HEK293 (cell line): Measurements from ENCODE around the gene ABR.

Experiments used
- CTCF ChIA-PET: fragments of 350-600 bp; formaldehyde crosslinking; extraction: SDS; loops from one replicate; lab custom pipeline; 2021; ENCODE audit warnings: antibody characterized with exemption; lab: Yijun Ruan, JAX
- POLR2A ChIA-PET: fragments of 300-600 bp; formaldehyde crosslinking; extraction: SDS; loops from one replicate; lab custom pipeline; 2020; ENCODE audit warnings: antibody characterized with exemption, inconsistent platforms; lab: Yijun Ruan, JAX
- H3K27ac ChIP-seq: fragments of 200-500 bp; sonication (Bioruptor generic); 2 replicates; pipeline ENCODE4 v1.5.1; 2014; ENCODE audit warnings: low read depth, low read length, control low read depth, inconsistent platforms; ENCODE audit errors: extremely low read depth
- H3K36me3 ChIP-seq, 2 experiments: fragments of 200-500 bp in 1 of 2; sonication (Bioruptor generic) in 1 of 2; 1 replicate in 1 of 2; 2 replicates in 1 of 2; pipeline ENCODE4 v1.5.1; 2014 to 2017; ENCODE audit warnings: inconsistent platforms in 2 of 2, low read length in 2 of 2; ENCODE audit not compliant: control insufficient read depth in 2 of 2, insufficient read depth in 1 of 2
- H3K4me1 ChIP-seq: fragments of 200-500 bp; sonication (Bioruptor generic); 2 replicates; pipeline ENCODE4 v1.5.1; 2014; ENCODE audit warnings: mild to moderate bottlenecking, low read length, inconsistent platforms; ENCODE audit not compliant: control insufficient read depth, insufficient read depth
- H3K4me3 ChIP-seq: 2 replicates; pipeline ENCODE4 v1.5.1; 2011; ENCODE audit warnings: low read depth, mild to moderate bottlenecking, control low read depth, low read length, moderate library complexity
- H3K9me3 ChIP-seq: fragments of 200-500 bp; sonication (Bioruptor generic); 2 replicates; pipeline ENCODE4 v1.5.1; 2014; ENCODE audit warnings: low read depth, low read length, inconsistent platforms; ENCODE audit not compliant: control insufficient read depth, insufficient read depth
- GLIS2 ChIP-seq: fragments of 450-650 bp; formaldehyde crosslinking; IDR thresholded peaks from 2 replicates; pipeline ENCODE4 v1.5.1; 2016; ENCODE audit warnings: missing biosample characterization, missing genetic modification characterization
- KLF10 ChIP-seq: fragments of 450-650 bp; IDR thresholded peaks from 2 replicates; pipeline ENCODE4 v1.5.1; 2018; ENCODE audit warnings: missing biosample characterization, mild to moderate bottlenecking, missing genetic modification characterization
- OSR2 ChIP-seq: fragments of 450-650 bp; formaldehyde crosslinking; IDR thresholded peaks from 2 replicates; pipeline ENCODE4 v1.5.1; 2016; ENCODE audit warnings: missing biosample characterization, missing genetic modification characterization
- OVOL3 ChIP-seq: fragments of 450-650 bp; formaldehyde crosslinking; IDR thresholded peaks from 2 replicates; pipeline ENCODE4 v1.5.1; 2016; ENCODE audit warnings: missing biosample characterization, missing genetic modification characterization
- SP2 ChIP-seq: fragments of 450-650 bp; formaldehyde crosslinking; IDR thresholded peaks from 2 replicates; pipeline ENCODE4 v1.5.1; 2016; ENCODE audit warnings: missing biosample characterization, missing genetic modification characterization
- SP7 ChIP-seq: fragments of 450-650 bp; formaldehyde crosslinking; IDR thresholded peaks from 2 replicates; pipeline ENCODE4 v1.5.1; 2016; ENCODE audit warnings: missing biosample characterization, missing genetic modification characterization
- TCF7L2 ChIP-seq: IDR thresholded peaks from 2 replicates; pipeline ENCODE4 v1.6.1; 2011; ENCODE audit warnings: low read depth, mild to moderate bottlenecking, inconsistent platforms, low read length, moderate library complexity, borderline replicate concordance
- ZBTB20 ChIP-seq: fragments of 450-650 bp; formaldehyde crosslinking; IDR thresholded peaks from 2 replicates; pipeline ENCODE4 v1.5.1; 2016; ENCODE audit warnings: missing biosample characterization, missing genetic modification characterization
- ZBTB26 ChIP-seq: fragments of 450-650 bp; formaldehyde crosslinking; optimal IDR thresholded peaks from 2 replicates; pipeline ENCODE3; 2016; ENCODE audit warnings: missing biosample characterization, mild to moderate bottlenecking, missing genetic modification characterization
- ZBTB8A ChIP-seq: fragments of 450-650 bp; formaldehyde crosslinking; IDR thresholded peaks from 2 replicates; pipeline ENCODE4 v1.5.1; 2016; ENCODE audit warnings: missing biosample characterization, missing genetic modification characterization
- ZNF24 ChIP-seq: fragments of 450-650 bp; formaldehyde crosslinking; IDR thresholded peaks from 2 replicates; pipeline ENCODE4 v1.5.1; 2016; ENCODE audit warnings: missing biosample characterization, missing genetic modification characterization
- ZNF248 ChIP-seq: fragments of 450-650 bp; formaldehyde crosslinking; IDR thresholded peaks from 2 replicates; pipeline ENCODE4 v1.5.1; 2017; ENCODE audit warnings: missing biosample characterization, missing genetic modification characterization
- ZNF324 ChIP-seq: fragments of 450-650 bp; formaldehyde crosslinking; IDR thresholded peaks from 2 replicates; pipeline ENCODE4 v1.5.1; 2016; ENCODE audit warnings: missing biosample characterization, missing genetic modification characterization
- ZNF449 ChIP-seq: fragments of 450-650 bp; formaldehyde crosslinking; IDR thresholded peaks from 2 replicates; pipeline ENCODE4 v1.5.1; 2017; ENCODE audit warnings: missing biosample characterization, mild to moderate bottlenecking, missing genetic modification characterization, moderate library complexity
- ZNF514 ChIP-seq: fragments of 450-650 bp; formaldehyde crosslinking; IDR thresholded peaks from 2 replicates; pipeline ENCODE4 v1.5.1; 2016; ENCODE audit warnings: missing biosample characterization, missing genetic modification characterization
- ZNF610 ChIP-seq: fragments of 450-650 bp; formaldehyde crosslinking; IDR thresholded peaks from 2 replicates; pipeline ENCODE4 v1.5.1; 2016; ENCODE audit warnings: missing biosample characterization, missing genetic modification characterization, borderline replicate concordance
- ZNF677 ChIP-seq: fragments of 450-650 bp; IDR thresholded peaks from 2 replicates; pipeline ENCODE4 v1.5.0; 2018; ENCODE audit warnings: missing biosample characterization, mild to moderate bottlenecking, missing genetic modification characterization, moderate library complexity
- ZNF707 ChIP-seq: fragments of 450-650 bp; formaldehyde crosslinking; IDR thresholded peaks from 2 replicates; pipeline ENCODE4 v1.5.1; 2016; ENCODE audit warnings: missing biosample characterization, missing genetic modification characterization
- ZNF776 ChIP-seq: fragments of 450-650 bp; formaldehyde crosslinking; IDR thresholded peaks from 2 replicates; pipeline ENCODE4 v1.5.0; 2017; ENCODE audit warnings: missing biosample characterization, missing genetic modification characterization, borderline replicate concordance
- ZNF791 ChIP-seq: fragments of 450-650 bp; formaldehyde crosslinking; IDR thresholded peaks from 2 replicates; pipeline ENCODE4 v1.5.1; 2016; ENCODE audit warnings: missing biosample characterization, missing genetic modification characterization
- ZNF843 ChIP-seq: fragments of 450-650 bp; formaldehyde crosslinking; IDR thresholded peaks from 2 replicates; pipeline ENCODE4 v1.5.1; 2016; ENCODE audit warnings: missing biosample characterization, missing genetic modification characterization
- ZXDB ChIP-seq: fragments of 450-650 bp; formaldehyde crosslinking; IDR thresholded peaks from 2 replicates; pipeline ENCODE4 v1.5.1; 2016; ENCODE audit warnings: missing biosample characterization, missing genetic modification characterization
- TF ChIP-seq, protein P1 (sequence below): fragments of 450-650 bp; formaldehyde crosslinking; IDR thresholded peaks from 2 replicates; pipeline ENCODE4 v1.5.1; 2016; ENCODE audit warnings: missing biosample characterization, missing genetic modification characterization
- TF ChIP-seq, protein P2 (sequence below): fragments of 450-650 bp; formaldehyde crosslinking; IDR thresholded peaks from 2 replicates; pipeline ENCODE4 v1.5.1; 2016; ENCODE audit warnings: missing biosample characterization, missing genetic modification characterization

Gene ABR

DNA sequence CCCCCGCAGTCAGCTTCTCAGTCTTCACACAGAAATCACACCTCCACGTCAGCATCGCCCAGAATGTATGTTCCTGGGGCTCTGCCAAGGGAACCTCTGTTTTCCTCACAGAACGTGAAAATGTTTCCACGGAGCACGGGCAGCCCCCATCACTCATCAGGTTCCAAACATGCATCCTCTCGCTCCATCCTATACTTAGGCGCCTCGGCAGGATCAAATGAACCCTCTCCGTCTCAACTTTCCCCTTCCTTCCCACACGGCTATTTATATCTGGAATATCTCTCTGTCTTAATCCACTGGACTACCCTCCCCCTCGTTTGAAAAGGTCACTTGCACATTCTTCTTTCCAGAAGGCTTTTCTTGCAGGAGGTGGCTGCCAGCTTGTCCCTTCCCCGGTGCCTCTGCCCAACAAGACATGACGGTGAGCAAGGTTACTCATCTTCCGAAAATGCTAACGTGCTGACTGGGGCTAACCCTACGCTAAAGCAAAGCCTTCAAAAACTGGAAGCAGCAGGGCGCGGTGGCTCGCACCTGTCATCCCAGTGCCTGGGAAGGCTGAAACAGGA, 221.8 kb downstream of the ABR start:
- CTCF ChIA-PET = interaction anchor here (0.6 to 1.4 kb wide), 5 partner anchors 23 to 84 kb away, joined by 3 to 5 read pairs (median 4); partner anchors contain the start of gene TIMM22
- POLR2A ChIA-PET = interaction anchor here (0.7 to 2.1 kb wide), 5 partner anchors 7 to 30 kb away, joined by 4 to 11 read pairs (median 8); partner anchors contain the start of gene NXN
- Histone ChIP-seq H3K9me3 (no peaks in the 10 kb centered on the region), H3K4me3 (no peak overlapping the region), H3K36me3 (no peaks in the 10 kb centered on the region), H3K4me1 (peaks cover 11% of the 10 kb centered on the region), H3K27ac (no peak overlapping the region)
- TF ChIP-seq, protein P1, sequence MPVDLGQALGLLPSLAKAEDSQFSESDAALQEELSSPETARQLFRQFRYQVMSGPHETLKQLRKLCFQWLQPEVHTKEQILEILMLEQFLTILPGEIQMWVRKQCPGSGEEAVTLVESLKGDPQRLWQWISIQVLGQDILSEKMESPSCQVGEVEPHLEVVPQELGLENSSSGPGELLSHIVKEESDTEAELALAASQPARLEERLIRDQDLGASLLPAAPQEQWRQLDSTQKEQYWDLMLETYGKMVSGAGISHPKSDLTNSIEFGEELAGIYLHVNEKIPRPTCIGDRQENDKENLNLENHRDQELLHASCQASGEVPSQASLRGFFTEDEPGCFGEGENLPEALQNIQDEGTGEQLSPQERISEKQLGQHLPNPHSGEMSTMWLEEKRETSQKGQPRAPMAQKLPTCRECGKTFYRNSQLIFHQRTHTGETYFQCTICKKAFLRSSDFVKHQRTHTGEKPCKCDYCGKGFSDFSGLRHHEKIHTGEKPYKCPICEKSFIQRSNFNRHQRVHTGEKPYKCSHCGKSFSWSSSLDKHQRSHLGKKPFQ (tag by site-specific recombination) = 0 out of 2 replicates have a peak, but pooled peaks have one; percentile 51
- TF ChIP-seq ZNF24 (tag by site-specific recombination) (no peak), OVOL3 (no peak), TCF7L2 (peak; percentile 48; the same call in 1 of the 2 replicates), ZNF514 (tag by site-specific recombination) (no peak)

GRCh38 chr17:956905-957304, 222.9 kb downstream of the ABR start:
- ChIA-PET POLR2A (interaction anchor here (0.6 to 2.1 kb wide), 10 partner anchors 9 to 175 kb away, joined by 3 to 11 read pairs (median 4); partner anchors contain the start of genes GLOD4, MRM3 and NXN), CTCF (interaction anchor here (0.5 to 1.3 kb wide), 8 partner anchors 9 to 99 kb away, joined by 3 to 8 read pairs (median 4); partner anchors contain the start of genes NXN and TIMM22)
- Histone ChIP-seq H3K36me3 (no peaks in the 10 kb centered on the region), H3K4me3 (no peak overlapping the region), H3K9me3 (no peaks in the 10 kb centered on the region), H3K27ac (no peak overlapping the region), H3K4me1 (peaks cover 11% of the 10 kb centered on the region)
- TF ChIP-seq ZNF776 (tag by site-specific recombination) (no peak), ZNF843 (tag by site-specific recombination) (peak; percentile 38; the same call in 1 of the 2 replicates), OSR2 (peak; percentile 76), ZNF707 (no peak), KLF10 (tag by site-specific recombination) (peak; percentile 86), ZNF24 (tag by site-specific recombination) (peak; percentile 69), ZNF677 (tag by site-specific recombination) (no peak), SP2 (tag by site-specific recombination) (no peak), ZNF610 (tag by site-specific recombination) (peak; percentile 62; the same call in 1 of the 2 replicates), GLIS2 (0 out of 2 replicates have a peak, but pooled peaks have one; percentile 19), ZNF324 (tag by site-specific recombination) (peak; percentile 51; the same call in 1 of the 2 replicates), ZNF248 (tag by site-specific recombination) (no peak), ZNF791 (no peak), ZNF449 (tag by site-specific recombination) (no peak), ZBTB26 (tag by site-specific recombination) (no peak), ZBTB20 (tag by site-specific recombination) (0 out of 2 replicates have a peak, but pooled peaks have one; percentile 36), SP7 (tag by site-specific recombination) (peak; percentile 90), ZXDB (tag by site-specific recombination) (peak; percentile 67; the same call in 1 of the 2 replicates), ZBTB8A (tag by site-specific recombination) (0 out of 2 replicates have a peak, but pooled peaks have one; percentile 22)
- TF ChIP-seq, protein P1 (tag by site-specific recombination) = no peak
- TF ChIP-seq, protein P2, sequence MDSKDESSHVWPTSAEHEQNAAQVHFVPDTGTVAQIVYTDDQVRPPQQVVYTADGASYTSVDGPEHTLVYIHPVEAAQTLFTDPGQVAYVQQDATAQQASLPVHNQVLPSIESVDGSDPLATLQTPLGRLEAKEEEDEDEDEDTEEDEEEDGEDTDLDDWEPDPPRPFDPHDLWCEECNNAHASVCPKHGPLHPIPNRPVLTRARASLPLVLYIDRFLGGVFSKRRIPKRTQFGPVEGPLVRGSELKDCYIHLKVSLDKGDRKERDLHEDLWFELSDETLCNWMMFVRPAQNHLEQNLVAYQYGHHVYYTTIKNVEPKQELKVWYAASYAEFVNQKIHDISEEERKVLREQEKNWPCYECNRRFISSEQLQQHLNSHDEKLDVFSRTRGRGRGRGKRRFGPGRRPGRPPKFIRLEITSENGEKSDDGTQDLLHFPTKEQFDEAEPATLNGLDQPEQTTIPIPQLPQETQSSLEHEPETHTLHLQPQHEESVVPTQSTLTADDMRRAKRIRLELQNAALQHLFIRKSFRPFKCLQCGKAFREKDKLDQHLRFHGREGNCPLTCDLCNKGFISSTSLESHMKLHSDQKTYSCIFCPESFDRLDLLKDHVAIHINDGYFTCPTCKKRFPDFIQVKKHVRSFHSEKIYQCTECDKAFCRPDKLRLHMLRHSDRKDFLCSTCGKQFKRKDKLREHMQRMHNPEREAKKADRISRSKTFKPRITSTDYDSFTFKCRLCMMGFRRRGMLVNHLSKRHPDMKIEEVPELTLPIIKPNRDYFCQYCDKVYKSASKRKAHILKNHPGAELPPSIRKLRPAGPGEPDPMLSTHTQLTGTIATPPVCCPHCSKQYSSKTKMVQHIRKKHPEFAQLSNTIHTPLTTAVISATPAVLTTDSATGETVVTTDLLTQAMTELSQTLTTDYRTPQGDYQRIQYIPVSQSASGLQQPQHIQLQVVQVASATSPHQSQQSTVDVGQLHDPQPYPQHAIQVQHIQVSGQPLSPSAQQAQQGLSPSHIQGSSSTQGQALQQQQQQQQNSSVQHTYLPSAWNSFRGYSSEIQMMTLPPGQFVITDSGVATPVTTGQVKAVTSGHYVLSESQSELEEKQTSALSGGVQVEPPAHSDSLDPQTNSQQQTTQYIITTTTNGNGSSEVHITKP (tag by site-specific recombination) = peak; percentile 38; the same call in 1 of the 2 replicates
